Liver (tissue), 3 donors: ENCODE results near the gene PGGHG.

Experiments used
- GABPA ChIP-seq, 2 donors: IDR thresholded peaks in 1 of 2; conservative IDR thresholded peaks in 1 of 2; 2 replicates each; pipeline ENCODE4 v1.6.1; 2016; ENCODE audit warnings: antibody characterized with exemption in 2 of 2, mild to moderate bottlenecking in 1 of 2, moderate library complexity in 1 of 2
- MAX ChIP-seq: IDR thresholded peaks from 2 replicates; pipeline ENCODE4 v1.6.1; 2016; ENCODE audit warnings: antibody characterized with exemption
- RAD21 ChIP-seq, 2 donors: IDR thresholded peaks; 2 replicates each; pipeline ENCODE4 v1.6.1; 2016; ENCODE audit warnings: antibody characterized with exemption in 2 of 2, mild to moderate bottlenecking in 2 of 2
- SP1 ChIP-seq: IDR thresholded peaks from 2 replicates; pipeline ENCODE4 v1.6.1; 2018; ENCODE audit warnings: antibody characterized with exemption, mild to moderate bottlenecking
- TAF1 ChIP-seq: conservative IDR thresholded peaks from 2 replicates; pipeline ENCODE4 v1.6.1; 2016; ENCODE audit warnings: antibody characterized with exemption, mild to moderate bottlenecking
- YY1 ChIP-seq: IDR thresholded peaks from 2 replicates; pipeline ENCODE4 v1.6.1; 2016; ENCODE audit warnings: antibody characterized with exemption, mild to moderate bottlenecking
- TF ChIP-seq, protein P1 (sequence below): fragments of 150-350 bp; IDR thresholded peaks from 2 replicates; pipeline ENCODE4 v1.5.1; 2017; ENCODE audit warnings: improper control_type of control experiment, low read depth, low read length; ENCODE audit not compliant: missing input control
- donor health status: healthy.
- donor health status: healthy.

- TF ChIP-seq TAF1 (no peak), GABPA (IDR thresholded peaks at IDR 0.05 in 1 of 2, conservative IDR thresholded peaks at IDR 0.05 in 1 of 2) (no peak), RAD21 (IDR thresholded peaks at IDR 0.05) (no peak), YY1 (no peak), MAX (no peak), SP1 (no peak)
- TF ChIP-seq, protein P1, sequence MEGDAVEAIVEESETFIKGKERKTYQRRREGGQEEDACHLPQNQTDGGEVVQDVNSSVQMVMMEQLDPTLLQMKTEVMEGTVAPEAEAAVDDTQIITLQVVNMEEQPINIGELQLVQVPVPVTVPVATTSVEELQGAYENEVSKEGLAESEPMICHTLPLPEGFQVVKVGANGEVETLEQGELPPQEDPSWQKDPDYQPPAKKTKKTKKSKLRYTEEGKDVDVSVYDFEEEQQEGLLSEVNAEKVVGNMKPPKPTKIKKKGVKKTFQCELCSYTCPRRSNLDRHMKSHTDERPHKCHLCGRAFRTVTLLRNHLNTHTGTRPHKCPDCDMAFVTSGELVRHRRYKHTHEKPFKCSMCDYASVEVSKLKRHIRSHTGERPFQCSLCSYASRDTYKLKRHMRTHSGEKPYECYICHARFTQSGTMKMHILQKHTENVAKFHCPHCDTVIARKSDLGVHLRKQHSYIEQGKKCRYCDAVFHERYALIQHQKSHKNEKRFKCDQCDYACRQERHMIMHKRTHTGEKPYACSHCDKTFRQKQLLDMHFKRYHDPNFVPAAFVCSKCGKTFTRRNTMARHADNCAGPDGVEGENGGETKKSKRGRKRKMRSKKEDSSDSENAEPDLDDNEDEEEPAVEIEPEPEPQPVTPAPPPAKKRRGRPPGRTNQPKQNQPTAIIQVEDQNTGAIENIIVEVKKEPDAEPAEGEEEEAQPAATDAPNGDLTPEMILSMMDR = no peak
Observed at GRCh38 chr11:255816-256215, 33.1 kb upstream of the PGGHG start.
